EL (cell line): ENCODE measurements around the gene HOXA2.
A peak's percentile ranks its signal among the peaks of the same experiment; 100 is the strongest.

Experiments used
- DNase-seq: peaks from one replicate; pipeline ENCODE4 v3.0.0-alpha.2; 2016

HOXA2 gene

GRCh38 chr7:27124902-27125689, 22.6 kb upstream of the HOXA2 start:
- DNase-seq = no peak

- DNase-seq = peak; percentile 79
These were observed 21.8 kb upstream of the HOXA2 start for GRCh38 chr7:27124096-27124901.

GRCh38 chr7:27123477-27124053, 21.1 kb upstream of the HOXA2 start:
- no peak for DNase-seq

- no peak for DNase-seq
These were observed 20.6 kb upstream of the HOXA2 start for GRCh38 chr7:27123007-27123476.

GRCh38 chr7:27122077-27122910, 19.8 kb upstream of the HOXA2 start:
- DNase-seq = no peak

- DNase-seq = no peak
These were observed 19.2 kb upstream of the HOXA2 start for GRCh38 chr7:27121684-27122076.

GRCh38 chr7:27119412-27119911, 17.0 kb upstream of the HOXA2 start:
- no peak for DNase-seq

- DNase-seq = no peak
These were observed 16.1 kb upstream of the HOXA2 start for GRCh38 chr7:27118580-27118979.

- no peak for DNase-seq
These were observed 15.5 kb upstream of the HOXA2 start for GRCh38 chr7:27117887-27118491.

GRCh38 chr7:27116962-27117886, 14.7 kb upstream of the HOXA2 start:
- no peak for DNase-seq

GRCh38 chr7:27116031-27116961, 13.8 kb upstream of the HOXA2 start:
- DNase-seq = no peak

GRCh38 chr7:27115221-27116026, 12.9 kb upstream of the HOXA2 start:
- peak; percentile 86 for DNase-seq

GRCh38 chr7:27114881-27115220, 12.4 kb upstream of the HOXA2 start:
- no peak for DNase-seq

GRCh38 chr7:27113991-27114769, 11.7 kb upstream of the HOXA2 start:
- DNase-seq = no peak

GRCh38 chr7:27112955-27113949, 10.8 kb upstream of the HOXA2 start:
- DNase-seq = no peak

- DNase-seq = no peak
These were observed 9.9 kb upstream of the HOXA2 start for GRCh38 chr7:27112361-27112760.

GRCh38 chr7:27111751-27112277, 9.3 kb upstream of the HOXA2 start:
- DNase-seq = no peak
